Measurements from ENCODE around the gene ANKRD40.

DNA sequence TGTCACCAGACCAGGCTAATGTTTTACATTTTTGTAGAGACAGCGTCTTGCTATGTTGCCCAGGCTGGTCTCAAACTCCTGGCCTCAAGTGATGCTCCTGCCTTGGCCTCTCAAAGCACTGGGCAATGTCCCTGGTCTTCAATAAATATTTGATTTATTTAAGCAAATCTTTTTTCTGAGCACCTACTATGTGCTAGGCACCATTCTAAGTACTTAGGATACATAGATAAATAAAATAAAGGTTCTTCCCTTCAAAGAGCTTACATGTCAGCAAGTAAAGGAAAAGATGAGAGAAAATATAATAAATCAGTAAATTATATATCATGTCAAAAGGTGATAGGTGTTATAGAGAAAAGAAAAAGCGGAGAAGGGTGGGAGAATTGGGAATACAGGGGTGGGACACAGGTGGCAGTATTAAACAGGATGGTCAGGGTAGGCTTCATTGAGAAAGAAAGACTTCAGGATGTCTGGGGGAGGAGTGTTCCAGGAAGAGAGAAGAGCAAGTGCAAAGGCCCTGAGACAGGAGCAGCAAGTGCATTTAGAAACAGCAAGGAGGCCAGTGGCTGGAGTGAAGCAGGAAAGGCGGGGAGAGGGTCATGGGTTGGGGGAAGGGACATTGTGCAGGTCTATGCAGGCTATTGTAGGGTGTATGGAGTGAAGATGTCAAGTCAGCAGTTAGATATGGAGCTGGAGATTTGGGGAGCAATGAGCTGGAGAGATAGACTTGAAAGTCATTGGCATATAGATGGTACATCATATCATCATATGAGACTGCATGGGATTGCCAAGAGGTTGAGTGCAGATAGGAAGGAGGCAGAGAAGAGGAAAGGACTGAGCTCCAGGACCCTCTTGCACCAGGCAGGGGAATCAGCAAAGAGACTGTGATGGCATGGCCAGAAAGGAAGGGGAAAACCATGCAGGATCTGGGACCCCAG, 61.7 kb downstream of the ANKRD40 start:
- TF ChIP-seq EZH2 (IDR thresholded peaks at IDR 0.05; ENCODE audit: borderline replicate concordance, control insufficient read depth, low read depth, low read length): no peak
- TF ChIP-seq YBX1 (IDR thresholded peaks at IDR 0.05): no peak
- TF ChIP-seq, protein P1, sequence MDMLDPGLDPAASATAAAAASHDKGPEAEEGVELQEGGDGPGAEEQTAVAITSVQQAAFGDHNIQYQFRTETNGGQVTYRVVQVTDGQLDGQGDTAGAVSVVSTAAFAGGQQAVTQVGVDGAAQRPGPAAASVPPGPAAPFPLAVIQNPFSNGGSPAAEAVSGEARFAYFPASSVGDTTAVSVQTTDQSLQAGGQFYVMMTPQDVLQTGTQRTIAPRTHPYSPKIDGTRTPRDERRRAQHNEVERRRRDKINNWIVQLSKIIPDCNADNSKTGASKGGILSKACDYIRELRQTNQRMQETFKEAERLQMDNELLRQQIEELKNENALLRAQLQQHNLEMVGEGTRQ (IDR thresholded peaks at IDR 0.05; ENCODE audit: borderline replicate concordance, low read depth, low read length): no peak
- TF ChIP-seq, protein P2, sequence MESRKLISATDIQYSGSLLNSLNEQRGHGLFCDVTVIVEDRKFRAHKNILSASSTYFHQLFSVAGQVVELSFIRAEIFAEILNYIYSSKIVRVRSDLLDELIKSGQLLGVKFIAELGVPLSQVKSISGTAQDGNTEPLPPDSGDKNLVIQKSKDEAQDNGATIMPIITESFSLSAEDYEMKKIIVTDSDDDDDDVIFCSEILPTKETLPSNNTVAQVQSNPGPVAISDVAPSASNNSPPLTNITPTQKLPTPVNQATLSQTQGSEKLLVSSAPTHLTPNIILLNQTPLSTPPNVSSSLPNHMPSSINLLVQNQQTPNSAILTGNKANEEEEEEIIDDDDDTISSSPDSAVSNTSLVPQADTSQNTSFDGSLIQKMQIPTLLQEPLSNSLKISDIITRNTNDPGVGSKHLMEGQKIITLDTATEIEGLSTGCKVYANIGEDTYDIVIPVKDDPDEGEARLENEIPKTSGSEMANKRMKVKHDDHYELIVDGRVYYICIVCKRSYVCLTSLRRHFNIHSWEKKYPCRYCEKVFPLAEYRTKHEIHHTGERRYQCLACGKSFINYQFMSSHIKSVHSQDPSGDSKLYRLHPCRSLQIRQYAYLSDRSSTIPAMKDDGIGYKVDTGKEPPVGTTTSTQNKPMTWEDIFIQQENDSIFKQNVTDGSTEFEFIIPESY (IDR thresholded peaks at IDR 0.05): no peak
- no peak for TF ChIP-seq SUZ12 (IDR thresholded peaks at IDR 0.05; ENCODE audit: unreplicated experiment)
